ENCODE data around the gene SLC25A29. TPM values are rescaled to one million over a fixed set of nuclear protein-coding genes. Genes with fewer than 3 reads are reported as not detected.

Gene SLC25A29
- 10 to 100 TPM; 36.4 to 65.4 (median 52.9) TPM for total RNA-seq

GRCh38 chr14:100306101-100306997, at the start of gene SLC25A29:
Gene SLC25A29 (minus strand): TSS chr14:100306444. CDS start chr14:100306232, 212 bp downstream.
- no peaks in the 10 kb centered on the region for H3K36me3 ChIP-seq
- H3K9me3 ChIP-seq = no peaks in the 10 kb centered on the region
- no peaks in the 10 kb centered on the region for H3K27me3 ChIP-seq
- ATAC-seq = peak; percentile 94
- TF ChIP-seq POLR2A (IDR thresholded peaks at IDR 0.05) (peak; percentile 79 to 86), CTCF (IDR thresholded peaks at IDR 0.05) (no peak), POLR2AphosphoS5 (IDR thresholded peaks at IDR 0.05) (peak; percentile 72), EP300 (IDR thresholded peaks at IDR 0.05) (no peak)
- peak within 1 kb of the TSS; percentile 53 to 95 (median 84) for H3K27ac ChIP-seq
- H3K4me3 ChIP-seq = peak within 1 kb of the TSS; percentile 73 to 98
- no CpG with 5 or more reads among the region's 131 CpGs for WGBS, 2 donors (ENCODE audit: low coverage in 1 of 2)
- peaks cover 0 to 73% (median 18%) of the 10 kb centered on the region in 3 donors for H3K4me1 ChIP-seq

- H3K27me3 ChIP-seq = no peaks in the 10 kb centered on the region
- WGBS, 2 donors (ENCODE audit: low coverage in 1 of 2) = 80 to 92% methylated on average over 2 to 5 of the region's 5 CpGs
- ATAC-seq = no peak
- H3K36me3 ChIP-seq = peaks cover 0 to 100% of the 10 kb centered on the region in 2 donors
- no peaks in the 10 kb centered on the region for H3K4me1 ChIP-seq
- no peaks in the 10 kb centered on the region for H3K9me3 ChIP-seq
- no peak overlapping the region for H3K4me3 ChIP-seq
- no peak overlapping the region for H3K27ac ChIP-seq
- no peak for TF ChIP-seq POLR2A (IDR thresholded peaks at IDR 0.05)
- no peak for TF ChIP-seq CTCF (IDR thresholded peaks at IDR 0.05)
- no peak for TF ChIP-seq POLR2AphosphoS5 (IDR thresholded peaks at IDR 0.05)
- TF ChIP-seq EP300 (IDR thresholded peaks at IDR 0.05) = no peak
Observed at GRCh38 chr14:100350986-100351385, 44.7 kb upstream of the SLC25A29 start.

GRCh38 chr14:100350276-100350926, 44.2 kb upstream of the SLC25A29 start:
- WGBS, 2 donors (ENCODE audit: low coverage in 1 of 2) = 60 to 94% methylated on average over 1 to 6 of the region's 11 CpGs
- H3K27ac ChIP-seq = no peak overlapping the region
- ATAC-seq = no peak
- no peak overlapping the region for H3K4me3 ChIP-seq
- H3K27me3 ChIP-seq = no peaks in the 10 kb centered on the region
- no peaks in the 10 kb centered on the region for H3K4me1 ChIP-seq
- no peaks in the 10 kb centered on the region for H3K9me3 ChIP-seq
- no peak for TF ChIP-seq POLR2A (IDR thresholded peaks at IDR 0.05)
- TF ChIP-seq CTCF (IDR thresholded peaks at IDR 0.05) = no peak
- TF ChIP-seq POLR2AphosphoS5 (IDR thresholded peaks at IDR 0.05) = no peak
- no peak for TF ChIP-seq EP300 (IDR thresholded peaks at IDR 0.05)
- peaks cover 0 to 99% of the 10 kb centered on the region in 2 donors for H3K36me3 ChIP-seq

- TF ChIP-seq CTCF (IDR thresholded peaks at IDR 0.05) = no peak
- Histone ChIP-seq H3K27me3 (no peaks in the 10 kb centered on the region), H3K36me3 (peaks cover 0 to 86% of the 10 kb centered on the region in 2 donors), H3K27ac (no peak overlapping the region), H3K4me1 (no peaks in the 10 kb centered on the region), H3K9me3 (no peaks in the 10 kb centered on the region), H3K4me3 (no peak overlapping the region)
- 83 to 100% methylated on average over 1 to 2 of the region's 14 CpGs for WGBS, 2 donors (ENCODE audit: low coverage in 1 of 2)
- ATAC-seq = no peak
Observed at GRCh38 chr14:100348784-100349685, 42.8 kb upstream of the SLC25A29 start.

Measured in gastroesophageal sphincter (tissue), 4 donors.